ENCODE results near the gene OSBPL5.

The OSBPL5 gene

DNA sequence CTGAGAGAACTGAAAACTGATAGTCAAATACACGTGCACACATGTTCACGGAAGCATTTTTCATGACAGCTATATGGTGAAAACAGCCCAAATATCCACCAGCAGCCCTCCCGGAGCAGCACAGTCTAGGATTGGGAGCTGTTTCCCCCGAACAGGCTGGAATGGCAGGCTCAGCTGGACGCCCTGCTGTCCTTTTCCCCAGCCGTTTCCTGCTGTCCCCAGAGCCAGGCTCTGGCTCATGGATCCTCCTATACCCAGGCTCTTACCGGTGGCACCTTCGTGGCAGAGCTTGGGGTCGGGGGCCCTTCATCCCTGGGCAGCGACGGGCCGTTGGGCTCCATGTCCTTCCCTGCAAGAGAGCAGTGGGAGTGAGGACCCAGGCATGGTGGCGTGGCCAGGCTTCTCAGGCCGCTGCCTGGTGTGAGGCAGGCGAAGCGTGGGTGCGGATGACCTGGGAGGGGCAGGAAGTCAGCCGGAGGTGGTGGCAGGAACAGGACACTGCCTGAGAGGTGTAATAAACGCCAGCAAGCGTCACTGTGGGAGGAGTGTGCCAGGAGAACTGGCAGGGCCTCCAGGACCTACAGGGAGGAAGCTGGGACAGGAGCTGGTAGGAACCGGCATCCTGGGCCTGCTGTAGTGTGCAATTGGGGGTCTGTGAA, 38.8 kb downstream of the OSBPL5 start:
- no peaks in the 10 kb centered on the region for H3K36me3 ChIP-seq (ENCODE audit: control insufficient read depth, insufficient read depth, low read length)
- H3K4me3 ChIP-seq (replicated peaks; ENCODE audit: low read depth, low read length) = no peak overlapping the region
- no peak for TF ChIP-seq CTCF (IDR thresholded peaks at IDR 0.05; ENCODE audit: insufficient read depth, low read length, poor library complexity, severe bottlenecking)
- DNase-seq (ENCODE audit: extremely low read depth, insufficient read length) = no peak
- no peaks in the 10 kb centered on the region; the same call in 1 of the 2 replicates for H3K27me3 ChIP-seq (replicated peaks; ENCODE audit: control insufficient read depth, insufficient read depth, low read length)

DNA sequence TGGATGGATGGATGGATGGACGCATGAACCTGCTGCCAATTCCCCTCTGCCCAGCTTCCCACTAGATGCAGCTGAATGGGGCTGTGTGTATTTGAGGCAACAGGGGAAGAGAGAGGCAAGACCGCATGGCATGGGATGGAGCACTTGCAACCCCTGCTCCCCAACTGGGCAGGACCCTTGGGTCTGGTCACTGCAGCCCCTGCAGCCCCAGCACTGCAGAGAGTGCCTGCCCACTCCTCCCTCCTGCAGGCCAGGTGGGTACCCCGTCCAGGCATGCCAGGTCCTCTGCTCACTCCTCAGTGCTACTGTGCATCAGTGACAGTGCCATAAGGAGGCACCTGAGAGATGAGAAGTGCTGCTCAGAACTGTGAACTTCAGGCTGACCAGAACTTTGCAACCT, 40.3 kb downstream of the OSBPL5 start:
- Histone ChIP-seq H3K27me3 (replicated peaks; ENCODE audit: control insufficient read depth, insufficient read depth, low read length) (no peaks in the 10 kb centered on the region; the same call in 1 of the 2 replicates), H3K4me3 (replicated peaks; ENCODE audit: low read depth, low read length) (no peak overlapping the region), H3K36me3 (ENCODE audit: control insufficient read depth, insufficient read depth, low read length) (no peaks in the 10 kb centered on the region)
- no peak for TF ChIP-seq CTCF (IDR thresholded peaks at IDR 0.05; ENCODE audit: insufficient read depth, low read length, poor library complexity, severe bottlenecking)
- DNase-seq (ENCODE audit: extremely low read depth, insufficient read length) = no peak

GRCh38 chr11:3123761-3124733, 41.1 kb downstream of the OSBPL5 start:
- Histone ChIP-seq H3K27me3 (replicated peaks; ENCODE audit: control insufficient read depth, insufficient read depth, low read length) (no peaks in the 10 kb centered on the region; the same call in 1 of the 2 replicates), H3K4me3 (replicated peaks; ENCODE audit: low read depth, low read length) (no peak overlapping the region), H3K36me3 (ENCODE audit: control insufficient read depth, insufficient read depth, low read length) (no peaks in the 10 kb centered on the region)
- TF ChIP-seq CTCF (IDR thresholded peaks at IDR 0.05; ENCODE audit: insufficient read depth, low read length, poor library complexity, severe bottlenecking) = no peak
- no peak for DNase-seq (ENCODE audit: extremely low read depth, insufficient read length)

DNA sequence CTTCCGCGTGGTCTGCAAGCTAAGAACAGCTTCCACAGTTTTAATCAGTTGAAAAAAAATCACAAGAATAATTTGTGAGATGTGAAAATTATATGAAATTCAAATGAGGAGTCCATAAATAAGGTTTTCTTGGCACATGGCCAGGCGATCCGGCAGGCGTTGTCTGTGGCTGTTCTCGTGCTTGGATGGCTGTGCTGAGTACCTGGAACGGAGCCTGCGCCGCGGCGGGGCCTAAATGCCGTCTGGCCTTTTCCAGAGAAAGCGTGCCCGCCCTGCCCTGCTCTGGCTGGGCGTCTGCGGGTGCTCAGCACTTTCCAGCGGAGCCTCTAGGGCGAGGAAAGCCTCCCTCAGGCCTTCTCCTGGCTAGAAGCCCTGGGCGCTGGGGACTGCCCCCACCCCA, 41.8 kb downstream of the OSBPL5 start:
- no peak for DNase-seq (ENCODE audit: extremely low read depth, insufficient read length)
- Histone ChIP-seq H3K36me3 (ENCODE audit: control insufficient read depth, insufficient read depth, low read length) (no peaks in the 10 kb centered on the region), H3K27me3 (replicated peaks; ENCODE audit: control insufficient read depth, insufficient read depth, low read length) (no peaks in the 10 kb centered on the region; the same call in 1 of the 2 replicates), H3K4me3 (replicated peaks; ENCODE audit: low read depth, low read length) (no peak overlapping the region)
- TF ChIP-seq CTCF (IDR thresholded peaks at IDR 0.05; ENCODE audit: insufficient read depth, low read length, poor library complexity, severe bottlenecking) = no peak

GRCh38 chr11:3122775-3123201, 42.3 kb downstream of the OSBPL5 start:
- no peak for DNase-seq (ENCODE audit: extremely low read depth, insufficient read length)
- Histone ChIP-seq H3K27me3 (replicated peaks; ENCODE audit: control insufficient read depth, insufficient read depth, low read length) (no peaks in the 10 kb centered on the region; the same call in 1 of the 2 replicates), H3K4me3 (replicated peaks; ENCODE audit: low read depth, low read length) (no peak overlapping the region), H3K36me3 (ENCODE audit: control insufficient read depth, insufficient read depth, low read length) (no peaks in the 10 kb centered on the region)
- no peak for TF ChIP-seq CTCF (IDR thresholded peaks at IDR 0.05; ENCODE audit: insufficient read depth, low read length, poor library complexity, severe bottlenecking)

Data from GM06990 (cell line).